H1 (cell line): Measurements from ENCODE around the gene NDUFA7. TPM values are rescaled to one million over a fixed set of nuclear protein-coding genes. Genes with fewer than 3 reads are reported as not detected.

Experiments
- CBX8 ChIP-seq: fragments of 300-800, 300-1000 bp; sonication (generic); IDR thresholded peaks from 2 replicates; pipeline ENCODE4 v1.7.1; 2016; ENCODE audit warnings: low read depth, low read length, borderline replicate concordance
- CTCF ChIP-seq, 3 experiments: IDR thresholded peaks; 1 replicate in 2 of 3; 2 replicates in 1 of 3; pipeline versions ENCODE4 v1.5.1 to v1.6.1; 2011; ENCODE audit warnings: low read length in 3 of 3, mild to moderate bottlenecking in 3 of 3, inconsistent platforms in 2 of 3, low read depth in 1 of 3, moderate library complexity in 1 of 3; ENCODE audit not compliant: insufficient read depth in 1 of 3; ENCODE audit errors: control extremely low read depth in 1 of 3
- MAX ChIP-seq: IDR thresholded peaks from 2 replicates; pipeline ENCODE4 v1.6.1; 2012; ENCODE audit warnings: inconsistent platforms
- SIRT6 ChIP-seq: IDR thresholded peaks from one replicate; pipeline ENCODE4 v1.7.1; 2012; ENCODE audit warnings: low read length, inconsistent platforms
- YY1 ChIP-seq: IDR thresholded peaks from 2 replicates; pipeline ENCODE4 v1.6.1; 2011; ENCODE audit warnings: low read depth, mild to moderate bottlenecking, low read length
- polyA plus RNA-seq, 7 experiments: library from polyadenylated mRNA; depleted of rRNA in 3 of 7; stranded (reverse) in 5 of 7; unstranded in 2 of 7; fragments of >200 nt in 5 of 7; fragments of 200-250 nt in 2 of 7; gene quantifications; 1 replicate in 5 of 7; 2 replicates in 1 of 7; 4 replicates in 1 of 7; pipeline versions ENCODE4 v1.2.1 to v1.2.3, GENCODE V29; 2011 to 2013; ENCODE audit warnings: missing spikeins in 2 of 7, mixed read lengths in 2 of 7
- total RNA-seq: library from RNA; stranded (reverse); fragmentation: NEBNext Ultra II Directional; extraction: Animal tissue kit (Norgen Biotek cat#: 25700); gene quantifications from 2 replicates; pipeline ENCODE4 v1.2.1, GENCODE V29; 2021

NDUFA7 gene
- total and polyA plus RNA-seq, 2 of the 8 experiments (the other 6 are each of a cell fraction or from before 2014, with no cell fraction given) = 54.4 to 286 TPM

GRCh38 chr19:8304841-8305621, 16.1 kb downstream of the NDUFA7 start (continued):
- no peak for TF ChIP-seq SIRT6
- no peak for TF ChIP-seq MAX
- no peak for TF ChIP-seq CBX8
- no peak for TF ChIP-seq CTCF (IDR thresholded peaks at IDR 0.05; ENCODE audit: control extremely low read depth in 1 of 3, insufficient read depth in 1 of 3, low read depth in 1 of 3, low read length in 3 of 3)
- TF ChIP-seq YY1 = no peak
- TF ChIP-seq, all 59 proteins: peak for 0
